Fibroblast of lung (primary cell): Measurements from ENCODE around the gene IL22RA2.

Source experiments
- CTCF ChIP-seq, 2 donors: IDR thresholded peaks in 1 of 2; conservative IDR thresholded peaks in 1 of 2; 1 replicate in 1 of 2; 2 replicates in 1 of 2; pipeline ENCODE4 v1.5.1; 2011 to 2012; ENCODE audit warnings: low read length in 2 of 2, control low read depth in 1 of 2, inconsistent platforms in 1 of 2, low read depth in 1 of 2, mild to moderate bottlenecking in 1 of 2
- EZH2 ChIP-seq: IDR thresholded peaks from 2 replicates; pipeline ENCODE4 v1.5.1; 2012; ENCODE audit warnings: low read length, control low read depth, mild to moderate bottlenecking; ENCODE audit errors: missing control alignments

GRCh38 chr6:137146206-137146605, 27.2 kb downstream of the IL22RA2 start:
- TF ChIP-seq CTCF (conservative IDR thresholded peaks at IDR 0.05 in 1 of 2, IDR thresholded peaks at IDR 0.05 in 1 of 2; ENCODE audit: low read depth in 1 of 2, low read length in 2 of 2) (no peak), EZH2 (no peak)
